Fibroblast of pulmonary artery (primary cell): ENCODE measurements around the gene FUBP3.

ENCODE experiments used
- DNase-seq: peaks from one replicate; pipeline ENCODE4 v3.0.0-alpha.2; 2010; ENCODE audit warnings: low read depth
- H3K4me3 ChIP-seq: replicated peaks from 2 replicates; pipeline ENCODE4 v1.5.1; 2011; ENCODE audit warnings: low read depth, mild to moderate bottlenecking, control low read depth, low read length, moderate library complexity
- CTCF ChIP-seq: IDR thresholded peaks from 2 replicates; pipeline ENCODE4 v1.5.1; 2011; ENCODE audit warnings: mild to moderate bottlenecking, control low read depth, low read length, inconsistent platforms; ENCODE audit errors: missing control alignments

Gene FUBP3

DNA sequence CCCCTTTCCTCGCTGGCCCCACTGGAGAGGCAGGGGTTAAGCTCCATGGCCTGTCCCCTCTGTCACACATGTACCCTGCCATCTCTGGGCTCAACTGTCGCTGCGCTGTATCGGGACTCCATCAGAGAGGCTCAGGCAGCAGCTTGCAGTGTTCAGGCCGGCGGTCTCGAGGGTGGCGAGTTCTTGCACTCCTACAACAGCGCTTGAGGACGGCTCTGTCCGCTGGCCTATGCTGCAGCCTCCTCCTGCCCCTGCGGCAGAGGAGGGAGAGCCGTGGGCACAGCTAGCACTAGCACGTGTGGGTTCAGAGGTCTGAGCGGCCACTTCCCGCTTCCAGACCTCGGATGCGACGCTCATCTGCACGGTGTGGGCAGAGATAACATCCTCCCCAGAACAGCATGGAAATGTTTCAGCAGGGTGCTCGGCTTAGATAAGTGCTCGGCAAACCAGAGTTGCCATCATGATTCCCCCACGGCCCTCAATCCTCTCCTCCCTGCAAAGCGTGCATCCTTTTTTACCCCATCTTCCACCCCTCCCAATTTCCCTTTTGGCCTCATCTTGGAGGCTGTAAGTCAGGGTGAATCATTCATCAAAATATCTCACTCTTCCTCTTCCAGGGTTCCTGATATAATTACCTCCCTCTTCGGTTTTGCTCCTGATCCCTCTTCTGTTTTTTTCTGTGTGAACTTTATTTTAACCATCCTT, 41.9 kb upstream of the FUBP3 start:
- DNase-seq: peak; percentile 19
- no peak overlapping the region for H3K4me3 ChIP-seq
- no peak for TF ChIP-seq CTCF

GRCh38 chr9:130539420-130540223, 39.8 kb upstream of the FUBP3 start:
- DNase-seq: peak; percentile 85
- no peak for TF ChIP-seq CTCF
- no peak overlapping the region for H3K4me3 ChIP-seq

GRCh38 chr9:130541533-130541932, 37.8 kb upstream of the FUBP3 start:
- TF ChIP-seq CTCF: no peak
- no peak for DNase-seq
- H3K4me3 ChIP-seq: no peak overlapping the region

GRCh38 chr9:130542038-130542437, 37.3 kb upstream of the FUBP3 start:
- TF ChIP-seq CTCF: no peak
- H3K4me3 ChIP-seq: no peak overlapping the region
- no peak for DNase-seq

- H3K4me3 ChIP-seq: no peak overlapping the region
- no peak for DNase-seq
- TF ChIP-seq CTCF: no peak
Measured at GRCh38 chr9:130542457-130543228, 36.7 kb upstream of the FUBP3 start.

GRCh38 chr9:130543368-130543767, 36.0 kb upstream of the FUBP3 start:
- H3K4me3 ChIP-seq: no peak overlapping the region
- no peak for TF ChIP-seq CTCF
- no peak for DNase-seq
